NCI-H524 (cell line): ENCODE results near the gene SPRY2.

Experiments
- DNase-seq, 2 experiments: peaks; one replicate each; lab custom pipeline; 2025; lab: John Stamatoyannopoulos, UW

SPRY2 gene

GRCh38 chr13:80313668-80314256, 27.2 kb downstream of the SPRY2 start:
- DNase-seq, result no peak

DNA sequence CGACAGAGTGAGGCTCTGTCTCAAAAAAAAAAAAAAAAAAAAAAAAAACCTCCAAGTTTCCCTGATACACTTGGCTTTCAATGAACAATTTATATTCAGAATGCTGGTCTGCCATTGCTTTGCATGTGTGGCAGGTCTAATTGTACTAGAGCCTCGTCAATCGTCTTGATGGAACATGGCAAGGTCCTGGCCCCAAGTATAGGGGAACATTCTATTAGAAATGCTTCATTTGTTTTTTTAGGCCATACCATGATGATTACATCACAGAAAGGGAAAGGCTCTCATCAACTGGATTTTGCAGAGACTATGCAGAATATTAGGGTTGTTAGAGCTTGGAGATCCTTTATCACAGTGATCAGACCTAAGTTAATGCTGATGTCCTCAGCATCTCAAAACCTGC, 28.0 kb downstream of the SPRY2 start:
- no peak for DNase-seq

DNA sequence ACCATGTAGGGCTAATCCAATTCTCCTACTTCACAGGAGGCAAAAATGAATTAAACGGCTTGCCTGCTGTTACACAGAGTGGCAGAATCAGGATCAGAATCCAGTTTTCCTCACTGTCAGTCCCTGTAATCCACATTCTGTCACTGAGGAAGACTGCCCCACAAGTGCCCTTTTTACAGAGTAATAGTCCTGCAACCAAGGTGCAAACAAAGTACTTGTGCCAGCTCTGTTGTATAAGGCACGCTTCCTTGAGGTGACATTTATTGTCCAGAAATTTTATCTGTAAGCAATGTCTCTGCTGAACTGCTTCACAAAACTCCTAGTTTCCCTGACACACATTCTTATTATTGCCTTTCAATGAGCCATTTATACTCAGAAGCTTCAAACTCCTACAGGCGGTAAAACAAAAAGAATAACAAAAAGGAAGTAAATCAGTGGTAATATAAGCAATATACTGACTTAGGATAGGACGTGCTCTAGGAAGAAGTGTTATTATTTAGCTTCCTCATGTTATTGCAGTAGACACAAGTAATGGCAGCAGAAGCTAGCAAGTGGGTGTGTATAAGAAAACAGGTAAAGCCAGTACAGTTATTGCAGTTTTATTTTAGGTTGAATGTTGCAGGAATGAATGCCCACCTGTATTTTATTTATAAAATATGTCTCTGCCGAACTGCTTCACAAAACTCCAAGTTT, 28.8 kb downstream of the SPRY2 start:
- DNase-seq, result no peak

- DNase-seq, result no peak
Observed at GRCh38 chr13:80309926-80310325, 31.0 kb downstream of the SPRY2 start.

GRCh38 chr13:80307401-80307987, 33.4 kb downstream of the SPRY2 start:
- DNase-seq, result no peak

DNA sequence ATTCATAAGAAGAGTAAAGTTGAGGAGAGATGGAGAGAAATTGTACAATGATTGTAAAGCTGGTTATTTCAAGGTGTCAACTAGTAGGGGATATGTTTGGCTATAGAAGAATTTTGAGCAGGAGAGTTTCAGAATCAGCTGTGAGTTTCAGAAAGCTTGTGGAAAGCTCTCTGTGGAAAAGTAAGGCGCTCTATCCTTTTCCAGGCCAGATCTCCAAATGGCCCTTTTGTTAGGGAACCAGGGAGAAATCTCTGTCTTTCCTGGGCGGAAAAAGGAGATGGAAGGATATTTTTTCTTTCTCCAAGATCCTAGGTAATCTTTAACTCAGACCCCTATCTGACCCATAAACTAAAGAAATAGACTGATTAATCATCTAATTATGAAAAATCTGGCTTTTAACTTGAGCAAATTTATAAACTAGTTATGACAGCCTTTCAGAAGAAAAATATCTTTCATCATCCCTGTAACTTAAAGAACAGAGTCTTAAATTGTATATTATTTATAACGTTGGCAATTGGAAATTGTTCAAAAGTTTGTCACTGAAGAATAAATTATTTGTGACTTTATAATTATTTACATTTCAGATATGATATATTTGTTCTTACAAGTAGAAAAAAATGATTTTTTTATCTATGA, 34.5 kb downstream of the SPRY2 start:
- no peak for DNase-seq

GRCh38 chr13:80305737-80306136, 35.2 kb downstream of the SPRY2 start:
- no peak for DNase-seq

DNA sequence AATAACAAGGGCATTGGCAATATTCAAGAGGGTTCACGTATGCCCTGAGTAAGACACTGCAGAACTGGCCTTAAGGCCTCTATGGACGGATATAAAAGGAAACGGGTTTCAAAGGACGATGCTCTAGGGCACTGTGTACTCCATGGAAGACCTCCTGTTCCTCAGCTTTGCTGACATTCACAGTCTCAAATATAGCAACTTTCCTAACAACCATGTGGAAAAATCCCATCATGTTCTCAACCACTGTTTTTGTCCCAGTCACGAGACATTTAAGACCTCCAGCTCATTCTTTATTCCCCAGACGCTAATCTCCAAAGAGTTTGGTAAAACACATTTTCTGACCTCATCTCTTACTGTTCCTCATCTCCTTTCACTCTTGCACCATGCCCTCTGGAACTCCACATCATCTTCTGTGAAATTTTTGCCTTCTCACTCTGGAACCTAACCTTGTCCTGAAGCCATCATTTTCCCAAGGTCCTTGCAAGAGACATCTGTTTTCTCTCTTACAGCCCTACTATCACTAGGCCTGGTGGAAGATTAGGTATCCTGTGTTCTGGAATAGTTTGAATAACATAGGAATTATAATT, 37.6 kb downstream of the SPRY2 start:
- DNase-seq, result no peak

DNA sequence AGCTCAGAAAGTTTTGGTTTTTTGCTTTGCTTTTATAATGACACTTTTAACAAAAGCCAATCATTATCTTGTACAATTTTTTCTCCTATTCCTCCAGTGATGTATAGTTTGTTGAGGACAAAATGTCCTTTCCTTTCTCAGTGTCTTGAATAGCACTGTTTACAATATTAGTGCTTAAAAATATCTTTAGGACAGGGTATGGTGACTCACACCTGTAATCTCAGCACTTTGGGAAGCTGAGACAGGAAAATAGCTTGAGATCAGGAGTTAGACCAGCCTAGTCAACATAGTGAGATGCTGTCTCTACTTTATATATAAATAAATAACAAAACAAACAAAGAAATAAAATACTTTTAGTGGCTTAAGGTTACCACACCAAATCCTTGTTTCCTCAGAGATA, 41.9 kb downstream of the SPRY2 start:
- no peak for DNase-seq

DNA sequence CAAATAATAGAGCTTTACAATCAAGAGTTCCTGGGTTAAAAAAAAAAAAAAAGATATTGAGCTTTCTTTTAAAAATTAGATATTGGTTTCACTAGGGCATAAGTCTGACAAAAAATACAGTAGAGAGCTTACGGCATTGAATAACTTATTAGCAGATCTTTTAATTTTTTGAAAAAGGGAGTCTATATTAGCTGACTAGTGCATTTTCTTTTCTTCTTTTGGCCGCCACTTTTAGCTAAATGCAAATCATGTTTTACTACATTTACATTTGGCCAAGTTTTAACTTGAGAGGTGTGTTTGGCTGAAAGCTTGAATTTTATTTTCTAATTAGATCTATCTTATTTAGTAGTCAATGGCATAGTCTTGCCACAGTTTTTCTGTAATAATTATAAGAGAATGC, 43.4 kb downstream of the SPRY2 start:
- DNase-seq, result no peak

GRCh38 chr13:80297094-80297493, 43.8 kb downstream of the SPRY2 start:
- DNase-seq, result no peak

- no peak for DNase-seq
Observed at GRCh38 chr13:80296638-80297037, 44.3 kb downstream of the SPRY2 start.

DNA sequence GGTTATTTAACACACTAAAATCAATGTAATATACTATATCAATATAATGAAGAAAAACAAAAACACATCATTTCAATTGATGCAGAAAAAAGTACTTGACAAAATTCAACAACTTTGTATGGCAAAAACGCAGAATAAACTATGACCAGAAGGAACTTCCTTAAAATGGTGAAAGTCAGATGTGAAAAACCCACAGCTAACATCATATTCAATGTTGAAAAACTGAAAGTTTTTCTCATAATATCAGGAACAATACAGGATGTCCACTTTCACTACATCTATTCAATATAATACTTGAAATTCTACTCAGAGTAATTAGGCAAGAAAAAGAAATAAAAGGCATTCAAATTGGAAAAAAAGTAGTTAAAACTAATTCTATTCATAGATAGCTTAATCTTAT, 50.3 kb downstream of the SPRY2 start:
- DNase-seq, result no peak
